Posterior cingulate gyrus (tissue), 11 donors: ENCODE results near the gene SPOPL.
"Not testable (repeated sequence)": the region's sequence is repeated elsewhere in the genome, so short reads cannot be mapped to it uniquely, and the experiment has no call there.

ENCODE experiments used
- DNase-seq, 10 donors: peaks; one replicate each; pipeline versions ENCODE4 v3.0.0 to v3.0.0-alpha.2; 2020 to 2021; ENCODE audit warnings: mixed read lengths in 3 of 10
- intact Hi-C: fragments of 100-400 bp; cut with DNase I; formaldehyde crosslinking; loops from one replicate; pipeline ENCODE4 v1.15.1; 2023

SPOPL gene

DNA sequence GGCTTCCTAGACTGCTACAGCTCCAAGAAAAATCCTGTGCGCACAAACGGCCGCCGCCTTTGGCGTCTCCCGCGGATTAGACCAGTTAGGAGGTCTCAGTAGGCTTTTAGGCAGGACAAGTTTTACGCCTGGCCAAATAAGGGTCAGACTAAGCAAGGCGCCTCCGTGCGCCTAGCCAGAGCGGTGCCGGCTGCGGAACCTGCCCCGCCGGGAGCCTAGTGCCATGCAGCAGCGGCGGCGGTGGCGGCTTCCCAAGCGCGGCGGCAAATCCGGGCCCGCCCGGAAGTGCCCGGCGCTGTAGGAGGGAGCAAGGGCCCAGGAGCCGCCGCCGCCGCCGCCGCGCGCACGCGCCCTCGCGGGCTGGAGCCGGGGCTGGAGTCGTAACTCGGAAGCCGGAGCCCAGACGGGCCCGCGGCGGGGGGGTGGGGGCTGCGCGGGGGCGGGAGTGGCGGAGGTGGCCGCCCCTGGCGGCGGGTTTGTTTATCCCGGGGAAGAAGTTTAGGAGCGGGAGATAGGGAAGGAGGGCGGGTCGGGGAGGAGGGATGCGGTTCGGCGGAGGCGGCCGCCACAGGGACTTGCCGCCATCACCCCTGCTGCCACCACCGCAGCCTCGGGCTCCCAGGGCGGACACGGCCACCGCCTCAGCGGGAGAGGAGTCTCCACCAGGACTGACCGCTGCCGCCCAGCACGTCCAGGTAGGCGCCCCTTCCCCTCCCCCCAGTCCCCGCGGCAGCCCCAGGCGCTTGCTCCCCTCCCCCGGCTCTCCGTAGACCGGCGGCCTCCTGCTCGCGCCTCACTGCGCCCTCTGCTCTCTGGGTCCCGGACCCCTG is at the start of gene SPOPL:
TSS of gene SPOPL (plus strand) at position 346 of the 830 bp plus-strand sequence. CDS start 48,447 bp downstream, outside the sequence.
- intact Hi-C loops: no loop called here
- DNase-seq: peak; percentile 79 to 99 (median 88)

DNA sequence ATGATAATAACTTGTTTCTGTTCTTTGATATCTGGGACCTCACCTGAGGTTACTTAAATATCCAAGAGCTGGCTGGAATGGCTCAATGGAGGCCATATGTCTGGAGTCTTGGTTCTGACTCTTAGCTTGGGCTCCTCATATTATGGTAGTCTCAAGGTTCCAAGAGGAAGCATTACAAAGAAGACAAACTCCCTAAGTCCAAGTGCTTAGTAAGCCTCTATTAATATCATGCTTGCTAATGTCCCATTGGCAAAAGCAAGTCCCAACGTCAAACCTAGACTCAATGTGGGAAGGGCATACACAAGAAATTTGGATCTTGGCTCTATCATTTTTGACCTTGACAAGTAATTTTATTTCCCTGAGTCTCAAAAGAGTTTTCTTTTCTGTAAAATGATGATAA is 49.2 kb upstream of the SPOPL start:
- no peak for DNase-seq
- intact Hi-C loops: no loop called here

DNA sequence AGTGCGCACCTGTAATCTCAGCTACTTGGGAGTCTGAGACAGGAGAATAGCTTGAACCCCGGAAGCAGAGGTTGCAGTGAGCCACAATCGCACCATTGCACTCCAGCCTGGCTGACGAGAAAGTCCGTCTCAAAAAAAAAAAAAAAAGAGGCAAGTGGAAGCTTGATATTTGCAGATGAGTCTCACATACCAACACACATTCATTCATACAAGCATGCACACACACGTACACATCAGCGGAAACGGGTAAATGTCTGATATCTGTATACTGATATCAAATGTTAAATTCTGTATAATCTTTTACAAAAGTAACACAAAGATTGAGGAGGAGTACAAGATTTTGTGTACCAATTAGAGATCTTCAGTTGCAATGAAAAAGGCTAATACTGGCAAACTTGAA is 47.8 kb upstream of the SPOPL start:
- intact Hi-C loops: no loop called here
- no peak for DNase-seq

DNA sequence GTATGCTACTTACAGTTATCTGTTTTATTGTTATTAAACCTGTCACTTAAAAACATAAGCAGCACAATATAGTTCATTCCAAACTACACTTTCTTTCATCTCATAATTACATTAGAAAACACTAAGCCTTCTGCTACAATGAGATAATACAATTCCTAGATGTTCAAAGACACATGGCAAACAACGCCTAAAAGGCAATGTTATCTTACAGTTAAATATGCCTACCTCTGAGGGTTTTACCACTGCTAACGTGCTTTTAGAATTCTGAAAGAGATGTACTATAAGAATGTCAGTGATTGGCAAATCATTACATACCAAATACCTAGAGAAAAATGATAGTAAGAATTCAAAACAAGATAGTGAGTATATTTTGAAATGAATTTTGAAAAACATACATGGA is 46.8 kb upstream of the SPOPL start:
- no peak for DNase-seq
- intact Hi-C loops: no loop called here

DNA sequence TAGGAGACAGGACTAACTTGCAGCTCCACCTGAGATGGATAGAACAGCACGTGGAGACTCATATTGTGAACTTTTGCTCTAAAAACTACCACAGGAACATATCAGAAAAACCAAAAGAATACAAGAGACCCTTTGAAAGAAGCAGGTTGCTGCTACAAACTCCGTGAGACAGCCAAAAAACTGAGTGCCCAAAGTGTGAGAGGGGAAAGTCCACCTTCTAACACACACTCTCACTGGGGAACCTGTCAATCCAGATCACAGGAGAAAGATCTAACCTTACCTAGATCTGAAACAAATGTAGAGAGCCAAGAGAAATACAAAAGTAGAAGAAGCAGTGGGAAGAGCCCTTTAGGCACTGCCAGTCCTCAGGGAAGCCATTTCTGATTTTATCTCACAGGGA is 46.3 kb upstream of the SPOPL start:
- no peak for DNase-seq
- intact Hi-C loops: no loop called here

DNA sequence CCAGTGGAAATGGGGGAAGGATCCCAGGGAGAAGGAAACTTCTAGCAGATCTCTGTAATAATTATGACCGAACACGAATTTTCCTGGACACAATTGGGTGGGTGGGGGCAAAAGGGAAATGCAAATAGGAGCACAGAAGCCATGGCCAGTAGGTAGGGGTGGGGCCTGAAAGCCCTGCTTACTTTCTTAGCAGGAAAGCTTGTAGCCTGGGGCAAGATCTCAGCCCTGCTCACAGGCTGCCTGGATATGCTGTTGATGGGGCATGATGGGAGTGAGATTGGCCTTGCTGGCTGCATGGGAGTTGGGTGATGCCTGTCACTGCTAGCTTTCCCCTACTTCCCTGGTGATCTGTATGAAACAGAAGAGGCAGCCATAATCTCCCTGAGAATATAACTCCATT is 45.9 kb upstream of the SPOPL start:
- peak in 1 of 10 donors; percentile 45 for DNase-seq
- intact Hi-C loops: no loop called here

DNA sequence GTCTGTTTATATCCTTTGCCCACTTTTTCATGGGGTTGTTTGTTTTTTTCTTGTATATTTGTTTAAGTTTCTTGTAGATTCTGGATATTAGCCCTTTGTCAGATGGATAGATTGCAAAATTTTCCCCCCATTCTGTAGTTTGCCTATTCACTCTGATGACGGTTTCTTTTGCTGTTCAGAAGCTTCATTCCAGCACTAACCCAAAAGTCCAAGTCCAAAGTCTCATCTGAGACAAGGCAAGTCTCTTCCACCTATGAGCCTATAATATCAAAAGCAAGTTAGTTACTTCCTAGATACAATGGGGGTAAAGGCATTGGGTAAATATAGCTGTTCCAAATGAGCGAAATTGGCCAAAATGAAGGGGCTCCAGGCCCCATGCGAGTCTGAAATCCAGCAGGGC is 38.9 kb upstream of the SPOPL start:
- DNase-seq, intact Hi-C loops: not testable (repeated sequence)

DNA sequence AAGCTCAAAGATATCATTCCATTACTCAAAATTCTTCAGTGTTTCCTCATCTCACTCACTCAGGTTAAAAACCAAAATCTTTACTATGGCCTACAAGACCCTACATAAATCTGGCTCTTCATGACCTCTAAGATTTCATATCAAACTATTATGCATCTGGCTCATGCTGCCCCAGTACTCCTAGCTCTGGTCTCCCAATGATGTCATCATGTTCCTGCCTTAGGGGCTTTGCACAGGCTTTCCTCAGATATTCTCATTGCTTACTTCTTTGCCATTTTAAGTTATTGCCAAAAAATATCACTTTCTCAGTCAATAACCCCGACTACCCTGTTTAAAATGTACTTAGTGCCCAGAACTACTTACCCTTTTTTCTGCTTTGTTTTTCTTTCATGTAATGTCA is 33.0 kb upstream of the SPOPL start:
- intact Hi-C loops: no loop called here

DNA sequence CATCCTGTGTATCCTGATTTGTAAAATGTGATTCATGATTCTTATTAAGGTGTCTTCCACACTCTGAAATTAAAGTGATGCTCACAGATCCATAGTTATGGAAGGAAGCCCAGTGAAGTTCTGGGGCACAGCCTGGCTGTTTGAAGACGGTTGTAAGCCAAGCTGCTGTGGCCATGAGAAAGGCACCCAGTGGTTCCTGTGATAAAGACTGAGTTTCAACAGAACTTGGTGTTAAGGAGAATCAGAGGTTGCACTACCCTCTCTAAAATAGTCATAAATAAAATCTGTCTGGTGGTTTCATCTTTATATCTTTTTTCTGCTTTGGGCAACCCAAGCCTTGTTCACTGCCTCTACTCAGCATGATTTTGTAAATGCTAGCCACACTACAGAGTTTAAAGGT is 32.2 kb upstream of the SPOPL start:
- DNase-seq: no peak
- intact Hi-C loops: no loop called here

More for the DNA sequence above, 33.0 kb upstream of the SPOPL start:
- no peak for DNase-seq

DNA sequence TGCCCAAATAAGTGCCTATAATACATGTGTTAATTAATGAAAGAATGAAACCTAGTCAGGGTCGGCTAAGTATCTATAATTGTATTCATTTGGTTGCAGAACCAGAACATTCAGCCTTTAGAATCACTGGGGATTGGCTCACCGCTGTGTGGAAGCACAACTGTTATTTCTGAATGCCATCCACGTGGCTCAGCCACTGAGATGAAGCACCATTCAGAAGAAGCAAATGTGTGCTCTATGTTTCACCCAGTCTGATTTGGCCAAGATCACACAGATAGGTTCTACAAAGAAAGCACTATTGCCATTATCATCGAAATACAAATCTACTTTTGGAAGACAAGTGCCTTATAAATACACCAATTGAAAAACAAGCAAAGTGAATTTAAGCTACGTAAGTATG is 30.6 kb upstream of the SPOPL start:
- DNase-seq: peak in 5 of 10 donors; percentile 17 to 75 (median 38)
- intact Hi-C loops: no loop called here

DNA sequence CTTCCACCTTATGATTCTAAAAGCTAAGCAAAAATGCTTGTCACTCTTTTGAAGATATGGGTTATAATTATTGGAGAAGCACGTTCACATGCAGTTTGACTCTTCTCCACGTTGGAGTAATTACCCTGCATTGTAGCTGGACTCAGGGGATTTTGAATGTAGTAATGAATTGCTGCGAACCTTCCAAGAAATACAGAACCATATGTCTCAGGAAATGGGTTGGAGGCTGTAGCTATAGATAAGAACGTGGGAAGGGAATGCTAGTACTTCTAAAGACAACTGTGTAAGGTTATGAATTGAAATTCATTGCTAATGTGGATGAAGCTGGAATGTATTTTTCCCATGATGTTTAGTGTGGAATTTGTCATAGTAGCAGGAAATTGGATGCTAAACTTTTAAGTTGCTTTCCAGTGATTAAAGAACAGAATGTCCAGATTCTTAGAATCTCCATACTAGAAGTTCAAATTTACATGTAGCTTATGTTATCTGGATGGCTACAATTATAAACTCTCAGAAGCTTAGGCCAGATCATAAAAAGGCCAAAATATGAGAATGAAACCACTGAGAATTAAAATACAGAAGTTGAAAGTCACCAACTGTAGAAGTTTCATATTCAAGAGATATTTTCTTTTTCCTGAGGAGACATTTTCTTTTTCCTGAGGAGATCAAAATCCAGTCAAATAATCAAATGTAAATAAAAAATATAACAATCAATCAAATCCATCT is 27.3 kb upstream of the SPOPL start:
- DNase-seq: no peak
- intact Hi-C loops: no loop called here

DNA sequence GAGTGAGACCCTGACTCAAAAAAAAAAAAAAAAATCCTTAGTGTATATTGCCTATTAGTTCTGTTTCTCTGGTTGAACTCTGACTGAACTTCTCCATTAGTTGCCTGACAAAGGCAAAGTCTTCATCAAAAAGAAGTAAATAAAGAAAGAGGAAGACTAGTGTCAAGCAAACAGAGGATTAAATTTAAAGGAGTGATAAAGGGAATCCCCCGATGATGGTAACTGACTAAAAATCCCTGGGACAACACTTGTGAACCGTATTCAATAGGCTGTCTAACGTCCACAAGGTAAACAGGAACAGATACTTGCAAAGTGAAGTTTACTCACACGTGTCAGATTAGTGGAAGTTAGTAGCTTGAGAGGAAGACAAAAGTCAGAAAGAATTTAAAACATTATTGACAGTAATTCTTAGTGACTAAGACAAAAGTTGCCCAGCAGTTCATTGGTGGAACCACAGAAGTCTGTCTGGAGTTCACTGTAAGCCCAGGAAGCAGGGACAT is 26.2 kb upstream of the SPOPL start:
- no peak for DNase-seq
- intact Hi-C loops: no loop called here

DNA sequence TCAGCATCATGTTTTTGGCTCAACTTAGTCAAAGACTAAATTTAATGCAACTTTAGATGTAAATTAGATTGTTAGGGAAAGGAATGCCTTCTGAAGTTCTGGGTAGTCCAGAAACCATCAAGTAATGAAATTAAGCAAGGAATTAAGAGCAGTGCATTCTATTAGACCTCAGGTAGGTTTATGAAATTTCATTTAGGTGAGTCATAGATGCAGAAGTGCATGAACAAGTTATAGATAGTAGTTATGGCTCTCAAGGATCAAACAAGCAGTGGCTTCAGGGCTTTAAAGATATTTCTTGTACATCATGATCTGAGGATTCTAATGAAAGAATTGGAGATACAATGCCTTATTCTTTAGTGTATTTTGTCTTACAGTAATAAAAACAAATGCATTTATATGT is 25.4 kb upstream of the SPOPL start:
- no peak for DNase-seq
- intact Hi-C loops: no loop called here

DNA sequence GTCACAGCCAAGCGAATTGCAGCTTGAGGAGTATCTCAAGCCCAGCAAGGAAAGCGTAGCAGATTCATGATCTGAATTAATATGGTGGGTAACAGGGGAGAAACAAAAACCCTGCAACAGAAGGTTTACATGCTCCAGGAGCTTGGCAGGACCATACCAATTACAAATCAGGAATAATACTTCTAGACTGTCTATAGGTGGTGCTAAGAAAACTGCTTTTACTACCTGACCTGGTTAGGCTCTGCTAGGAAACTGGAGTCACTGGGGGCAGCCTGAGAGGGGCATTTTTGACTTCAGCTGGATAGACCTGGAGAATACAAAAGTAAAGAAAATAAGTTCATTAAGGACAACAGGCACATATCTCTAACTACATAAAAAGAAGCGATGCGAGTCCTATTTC is 24.6 kb upstream of the SPOPL start:
- DNase-seq: no peak
- intact Hi-C loops: no loop called here

DNA sequence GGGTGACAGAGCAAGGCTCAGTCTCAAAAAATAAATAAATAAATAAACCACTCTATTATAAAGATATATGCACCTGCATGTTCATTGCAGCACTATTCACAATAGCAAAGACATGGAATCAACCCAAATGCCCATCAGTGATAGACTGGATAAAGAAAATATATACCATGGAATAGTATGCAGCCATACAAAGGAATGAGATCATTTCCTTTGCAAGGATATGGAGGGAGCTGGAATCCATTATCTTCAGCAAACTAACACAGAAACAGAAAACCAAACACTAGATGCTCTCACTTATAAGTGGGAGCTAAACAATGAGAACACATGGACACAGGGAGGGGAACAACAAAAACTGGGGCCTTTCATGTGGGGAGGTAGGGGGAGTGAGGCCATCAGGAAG is 18.8 kb upstream of the SPOPL start:
- intact Hi-C loops, DNase-seq: not testable (repeated sequence)

DNA sequence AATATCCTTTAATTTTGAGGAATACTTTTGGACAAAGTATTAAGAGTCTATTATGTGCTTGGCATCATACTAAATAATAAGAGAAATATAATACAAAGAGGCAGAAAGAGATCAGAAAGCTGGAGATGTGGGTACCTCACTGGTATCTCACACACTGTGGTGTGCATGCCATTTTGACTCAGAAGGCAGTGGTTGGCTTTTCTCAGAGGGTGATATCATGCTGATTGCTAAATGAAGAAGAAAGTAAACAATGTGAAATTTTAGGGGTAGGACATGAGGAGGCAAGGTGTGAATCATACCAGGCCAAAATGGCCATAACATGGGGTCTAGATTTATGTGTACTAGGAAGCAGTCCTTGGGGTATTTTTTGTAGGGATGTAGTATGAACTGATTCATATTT is 16.6 kb upstream of the SPOPL start:
- no peak for DNase-seq
- intact Hi-C loops: no loop called here

DNA sequence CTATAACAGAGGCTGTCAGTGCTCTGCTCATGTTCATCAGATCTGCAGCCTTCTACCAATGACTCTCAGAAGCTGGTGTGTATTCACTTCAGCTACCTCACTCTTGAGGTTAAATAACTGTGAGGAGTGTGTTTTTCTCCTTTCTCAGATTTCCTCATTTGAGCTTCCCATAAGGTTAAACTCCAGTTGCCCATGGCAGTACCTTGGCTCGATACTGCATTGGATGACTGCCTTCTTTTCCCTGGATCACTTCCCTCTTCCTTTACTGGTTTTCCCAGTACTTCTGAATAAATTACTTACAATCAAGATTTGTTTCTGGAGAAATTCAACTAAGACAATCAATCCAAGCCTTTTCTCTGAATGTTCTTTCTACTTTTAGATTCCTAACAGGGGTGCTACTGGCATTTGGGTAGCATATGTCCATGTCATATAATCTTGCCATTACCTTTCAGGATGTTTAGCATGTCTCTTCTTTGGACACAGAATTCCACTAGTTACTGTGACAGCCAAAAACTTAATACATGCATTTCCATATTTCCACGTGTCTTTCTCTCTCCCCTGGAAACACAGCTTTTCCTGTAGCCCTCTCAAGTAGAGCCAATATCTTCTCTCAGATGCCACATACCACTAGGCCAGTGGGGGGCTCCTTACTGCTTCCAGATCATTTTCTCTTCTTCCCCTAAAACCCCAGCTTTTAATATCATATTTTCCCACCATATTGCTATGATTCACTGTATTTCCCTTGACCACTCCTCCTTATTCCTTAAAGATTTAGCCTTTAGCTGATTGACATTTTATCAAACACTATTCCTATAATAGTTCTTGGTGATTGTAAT is 15.0 kb upstream of the SPOPL start:
- intact Hi-C loops: no loop called here
- DNase-seq: no peak

DNA sequence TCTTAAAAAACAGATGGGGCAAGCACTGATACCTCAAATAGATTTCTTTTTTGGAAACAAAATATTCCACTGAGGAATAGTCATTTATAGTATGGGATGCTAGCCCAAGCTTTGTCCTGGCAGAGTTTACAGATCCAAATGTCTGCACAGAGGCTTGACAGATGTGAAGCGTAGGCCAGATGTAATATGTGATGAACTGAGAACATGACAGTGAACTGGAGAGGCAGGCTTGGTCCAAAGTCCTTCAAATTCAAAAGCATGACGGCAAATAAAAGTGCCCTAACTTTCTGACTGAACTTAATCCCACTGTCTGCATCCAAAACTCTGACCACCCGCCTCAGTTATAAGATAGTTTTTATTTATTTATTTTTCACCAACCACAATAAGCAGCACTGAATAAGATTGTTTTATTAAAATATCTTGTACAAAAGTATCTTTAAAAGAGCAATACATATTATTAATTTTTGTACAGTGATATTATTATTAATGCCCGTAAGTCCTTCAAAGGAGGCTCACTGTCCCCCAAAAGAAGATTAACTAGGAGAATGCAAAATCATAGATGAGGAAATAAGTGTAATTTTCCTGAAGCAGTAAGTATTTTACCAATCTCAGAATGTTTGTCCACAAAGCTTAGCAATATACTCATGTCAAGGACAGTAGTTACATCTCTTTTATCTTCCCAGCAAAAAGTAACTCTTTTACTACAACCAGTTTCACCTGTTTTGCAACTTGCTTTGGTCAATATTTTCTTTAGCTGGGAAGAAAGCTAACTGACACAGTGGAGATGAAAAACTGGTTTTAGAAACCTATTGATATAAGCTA is 10.7 kb upstream of the SPOPL start:
- no peak for DNase-seq
- intact Hi-C loops: no loop called here

DNA sequence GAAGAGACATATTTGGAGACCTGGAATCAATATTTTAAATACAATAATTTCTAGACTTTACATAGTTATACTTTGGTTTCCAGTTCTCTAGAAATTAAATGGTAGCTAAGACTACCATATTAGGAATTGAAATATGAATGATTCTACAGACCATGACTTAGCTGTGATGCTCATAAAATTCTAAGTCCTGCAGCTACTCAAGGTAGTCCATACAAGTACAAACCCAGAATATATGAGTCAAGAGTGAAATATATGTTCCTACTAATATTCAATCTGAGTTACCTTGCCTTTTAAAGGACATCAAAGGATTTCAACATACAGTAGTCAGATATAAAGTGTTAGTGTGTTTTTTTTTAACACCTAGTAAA is 10.1 kb upstream of the SPOPL start:
- no peak for DNase-seq
- intact Hi-C loops: no loop called here

DNA sequence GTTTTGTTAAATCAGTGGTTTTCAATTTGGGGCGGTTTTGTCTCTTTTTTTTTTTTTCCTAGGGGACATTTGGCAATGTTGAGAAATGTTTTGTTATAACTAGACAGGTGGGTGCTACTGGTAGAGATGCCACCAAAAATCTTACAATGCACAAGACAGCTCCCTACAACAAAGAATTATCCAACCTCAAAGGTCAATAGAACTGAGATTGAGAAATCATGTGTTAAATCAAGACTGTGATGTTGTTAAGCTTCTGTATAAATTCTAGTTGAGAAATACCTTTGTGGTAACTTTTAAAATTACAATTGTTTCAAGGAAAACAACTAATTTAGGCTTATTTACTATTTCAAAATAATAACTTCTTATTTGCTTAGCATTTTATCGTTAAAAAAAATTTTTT is 9.4 kb upstream of the SPOPL start:
- DNase-seq: no peak
- intact Hi-C loops: no loop called here
